HG03097 (cell line): ENCODE data around the gene ASF1B.

Experiments
- ATAC-seq: cut with Tn5 transposase; IDR thresholded peaks from one replicate; pipeline ENCODE4 v1.9.1; 2021; ENCODE audit not compliant: unreplicated experiment, low FRiP score

ASF1B gene

GRCh38 chr19:14139944-14140343 lies 3.6 kb upstream of the ASF1B start:
- ATAC-seq = no peak

- no peak for ATAC-seq
Observed at GRCh38 chr19:14138576-14139265, 2.3 kb upstream of the ASF1B start.

GRCh38 chr19:14135985-14136508 lies 342 bp downstream of the ASF1B start:
- no peak for ATAC-seq

GRCh38 chr19:14135355-14135754 lies 1.0 kb downstream of the ASF1B start:
- no peak for ATAC-seq

- no peak for ATAC-seq
Observed at GRCh38 chr19:14127929-14128509, 8.4 kb downstream of the ASF1B start.

- ATAC-seq = no peak
Observed at GRCh38 chr19:14127176-14127575, 9.2 kb downstream of the ASF1B start.

- ATAC-seq = no peak
Observed at GRCh38 chr19:14122924-14123323, 13.5 kb downstream of the ASF1B start.

- ATAC-seq = no peak
Observed at GRCh38 chr19:14120497-14120780, 15.9 kb downstream of the ASF1B start.

- no peak for ATAC-seq
Observed at GRCh38 chr19:14119644-14120496, 16.5 kb downstream of the ASF1B start.

GRCh38 chr19:14119146-14119545 lies 17.2 kb downstream of the ASF1B start:
- no peak for ATAC-seq

GRCh38 chr19:14118165-14119051 lies 18.0 kb downstream of the ASF1B start:
- ATAC-seq = no peak

- peak; percentile 79 for ATAC-seq
Observed at GRCh38 chr19:14117668-14118164, 18.7 kb downstream of the ASF1B start, which contains the start of gene PRKACA. Gene PRKACA (minus strand): TSS chr19:14117762. CDS start chr19:14117547, 215 bp downstream.

GRCh38 chr19:14116918-14117578 lies 19.3 kb downstream of the ASF1B start:
- ATAC-seq = peak; percentile 3

GRCh38 chr19:14116525-14116917 lies 19.9 kb downstream of the ASF1B start:
- ATAC-seq = no peak

- no peak for ATAC-seq
Observed at GRCh38 chr19:14115756-14116155, 20.6 kb downstream of the ASF1B start.

GRCh38 chr19:14114854-14115253 lies 21.5 kb downstream of the ASF1B start:
- ATAC-seq = no peak

- ATAC-seq = no peak
Observed at GRCh38 chr19:14114439-14114838, 21.9 kb downstream of the ASF1B start.

- no peak for ATAC-seq
Observed at GRCh38 chr19:14113762-14114414, 22.5 kb downstream of the ASF1B start.

- ATAC-seq = no peak
Observed at GRCh38 chr19:14112809-14113385, 23.5 kb downstream of the ASF1B start.
